AG09309 (cell line): ENCODE results near the gene WDR88.

Source experiments
- DNase-seq: peaks from one replicate; pipeline ENCODE4 v3.0.0-alpha.2; 2010; ENCODE audit warnings: low read depth
- H3K4me3 ChIP-seq: 2 replicates; pipeline ENCODE4 v1.5.1; 2011; ENCODE audit warnings: mild to moderate bottlenecking, low read depth, low read length, moderate library complexity; ENCODE audit not compliant: control insufficient read depth
- CTCF ChIP-seq: IDR thresholded peaks from 2 replicates; pipeline ENCODE4 v1.5.1; 2011; ENCODE audit warnings: mild to moderate bottlenecking, low read depth, low read length, inconsistent platforms; ENCODE audit not compliant: insufficient read depth, control insufficient read depth; ENCODE audit errors: missing control alignments

The WDR88 gene

GRCh38 chr19:33110137-33110910, 21.6 kb upstream of the WDR88 start:
- no peak for TF ChIP-seq CTCF
- no peak overlapping the region for H3K4me3 ChIP-seq
- no peak for DNase-seq

GRCh38 chr19:33111587-33111986, 20.3 kb upstream of the WDR88 start:
- no peak for DNase-seq
- H3K4me3 ChIP-seq: no peak overlapping the region
- no peak for TF ChIP-seq CTCF

GRCh38 chr19:33114312-33114711, 17.6 kb upstream of the WDR88 start:
- TF ChIP-seq CTCF: no peak
- DNase-seq: no peak
- no peak overlapping the region for H3K4me3 ChIP-seq

GRCh38 chr19:33117501-33117900, 14.4 kb upstream of the WDR88 start:
- no peak overlapping the region for H3K4me3 ChIP-seq
- TF ChIP-seq CTCF: no peak
- DNase-seq: no peak

GRCh38 chr19:33118643-33119042, 13.3 kb upstream of the WDR88 start:
- TF ChIP-seq CTCF: no peak

GRCh38 chr19:33124207-33125098, 7.5 kb upstream of the WDR88 start:
- DNase-seq: no peak
- TF ChIP-seq CTCF: no peak
- no peak overlapping the region for H3K4me3 ChIP-seq

More at GRCh38 chr19:33118643-33119042, 13.3 kb upstream of the WDR88 start:
- H3K4me3 ChIP-seq: no peak overlapping the region
- no peak for DNase-seq
